NT2/D1 (cell line): ENCODE measurements around the gene SRC.

Experiments
- SUZ12 ChIP-seq: IDR thresholded peaks from 2 replicates; pipeline ENCODE4 v1.6.1; 2011; ENCODE audit not compliant: insufficient read length, insufficient read depth; ENCODE audit errors: extremely low read depth
- YY1 ChIP-seq: IDR thresholded peaks from 2 replicates; pipeline ENCODE4 v1.6.1; 2011; ENCODE audit not compliant: insufficient read length, insufficient read depth

GRCh38 chr20:37413023-37413334, 67.0 kb downstream of the SRC start:
- TF ChIP-seq YY1 (no peak), SUZ12 (no peak)
